Hepatocyte (in vitro differentiated cells): ENCODE measurements around the gene DENND5A. TPM values are rescaled to one million over a fixed set of nuclear protein-coding genes. Genes with fewer than 3 reads are reported as not detected.

Source experiments
- DNase-seq: peaks from one replicate; pipeline ENCODE4 v3.0.0-alpha.2; 2016; ENCODE audit warnings: low spot score
- H2AFZ ChIP-seq: fragments of 200-600 bp; sonication (generic); 2 replicates; pipeline ENCODE4 v1.6.0; 2016; ENCODE audit warnings: antibody characterized with exemption, mild to moderate bottlenecking
- H3K27ac ChIP-seq: fragments of 200-600 bp; sonication (generic); 2 replicates; pipeline ENCODE4 v1.5.1; 2016; ENCODE audit warnings: mild to moderate bottlenecking
- H3K27me3 ChIP-seq: fragments of 200-600 bp; sonication (generic); 2 replicates; pipeline ENCODE4 v1.6.1; 2016
- H3K36me3 ChIP-seq: fragments of 200-600 bp; sonication (generic); replicated peaks from 2 replicates; pipeline ENCODE4 v1.5.1; 2016; ENCODE audit warnings: low read depth; ENCODE audit not compliant: insufficient read depth
- H3K4me1 ChIP-seq: fragments of 200-600 bp; sonication (generic); 2 replicates; pipeline ENCODE4 v1.5.1; 2016; ENCODE audit warnings: mild to moderate bottlenecking, moderate library complexity; ENCODE audit not compliant: insufficient read depth
- H3K4me2 ChIP-seq: fragments of 200-600 bp; sonication (generic); 2 replicates; pipeline ENCODE4 v1.6.0; 2016
- H3K4me3 ChIP-seq: fragments of 200-600 bp; sonication (generic); 2 replicates; pipeline ENCODE4 v1.5.1; 2016; ENCODE audit warnings: mild to moderate bottlenecking
- H3K79me2 ChIP-seq: fragments of 200-600 bp; sonication (generic); 2 replicates; pipeline ENCODE4 v1.6.0; 2017; ENCODE audit warnings: mild to moderate bottlenecking
- H3K9me2 ChIP-seq: fragments of 200-600 bp; sonication (generic); replicated peaks from 2 replicates; pipeline ENCODE4 v1.6.0; 2017; ENCODE audit warnings: mild to moderate bottlenecking; ENCODE audit not compliant: insufficient read depth
- H3K9me3 ChIP-seq: fragments of 200-600 bp; sonication (generic); 2 replicates; pipeline ENCODE4 v1.5.1; 2016; ENCODE audit warnings: low read depth, mild to moderate bottlenecking
- H4K20me1 ChIP-seq: fragments of 200-600 bp; sonication (generic); 2 replicates; pipeline ENCODE4 v1.6.0; 2016; ENCODE audit warnings: mild to moderate bottlenecking; ENCODE audit not compliant: insufficient read depth, poor library complexity, severe bottlenecking
- CTCF ChIP-seq: fragments of 200-600 bp; sonication (generic); IDR thresholded peaks from 2 replicates; pipeline ENCODE4 v1.5.1; 2016; ENCODE audit warnings: antibody characterized with exemption, mild to moderate bottlenecking; ENCODE audit not compliant: poor library complexity
- EZH2 ChIP-seq: fragments of 200-600 bp; sonication (generic); IDR thresholded peaks from 2 replicates; pipeline ENCODE4 v1.6.1; 2016; ENCODE audit warnings: antibody characterized with exemption, mild to moderate bottlenecking, borderline replicate concordance
- EZH2phosphoT487 ChIP-seq: fragments of 200-600 bp; sonication (generic); IDR thresholded peaks from one replicate; pipeline ENCODE4 v1.6.1; 2018; ENCODE audit warnings: antibody characterized with exemption, mild to moderate bottlenecking, low read depth, moderate library complexity; ENCODE audit not compliant: unreplicated experiment, severe bottlenecking
- WGBS: methylation state at CpG from one replicate; pipeline ENCODE4 v1.1.6; 2016; ENCODE audit warnings: low lambda C conversion rate; ENCODE audit errors: missing lambda C conversion rate; 5-methylcytosine and 5-hydroxymethylcytosine counted together
- polyA plus RNA-seq: library from polyadenylated mRNA; unstranded; fragments of >200 nt; fragmentation: Nextera tagmentation; extraction: Ambion mirVana; gene quantifications from 2 replicates; pipeline ENCODE4 v1.2.1, GENCODE V29; 2016
- total RNA-seq: library from RNA; depleted of rRNA; stranded (reverse); fragments of >200 nt; gene quantifications from 2 replicates; pipeline ENCODE4 v1.2.3, GENCODE V29; 2014

DENND5A gene
- total and polyA plus RNA-seq, 2 experiments from 2014 or later = 29.7 to 56.4 TPM

DNA sequence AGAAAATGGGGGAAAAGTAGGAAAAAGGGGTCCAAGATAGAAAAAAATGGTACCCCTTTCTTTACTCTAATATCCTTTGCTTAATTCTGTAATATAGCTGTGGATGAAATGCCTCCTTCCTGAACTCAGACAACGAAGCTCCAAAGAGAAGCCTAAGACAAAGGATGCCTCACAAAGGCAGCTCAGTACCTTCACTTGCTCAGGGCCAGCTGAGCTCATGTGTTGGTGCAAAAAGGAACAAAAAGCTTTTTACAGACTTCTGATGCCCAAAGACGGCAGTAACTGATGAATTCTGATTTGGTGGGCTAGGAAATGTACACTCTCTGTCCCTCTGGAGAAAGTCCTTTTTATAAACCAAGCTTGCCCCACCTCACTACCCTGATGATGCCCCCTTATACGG is 77.5 kb downstream of the DENND5A start:
- DNase-seq = no peak
- Histone ChIP-seq H3K4me2 (no peak overlapping the region), H3K9me2 (no peaks in the 10 kb centered on the region), H2AFZ (no peak overlapping the region), H4K20me1 (no peaks in the 10 kb centered on the region), H3K4me3 (no peak overlapping the region), H3K4me1 (no peaks in the 10 kb centered on the region), H3K27ac (no peak overlapping the region), H3K79me2 (no peaks in the 10 kb centered on the region), H3K27me3 (no peaks in the 10 kb centered on the region), H3K9me3 (no peaks in the 10 kb centered on the region), H3K36me3 (peaks cover 4% of the 10 kb centered on the region)
- WGBS = 99% methylated on average over 3 of the region's 3 CpGs
- no peak for TF ChIP-seq EZH2phosphoT487
- TF ChIP-seq CTCF = no peak

- Histone ChIP-seq H3K27ac (no peak overlapping the region), H3K27me3 (no peaks in the 10 kb centered on the region), H3K79me2 (no peaks in the 10 kb centered on the region), H3K9me3 (no peaks in the 10 kb centered on the region), H3K9me2 (no peaks in the 10 kb centered on the region), H4K20me1 (no peaks in the 10 kb centered on the region), H3K36me3 (peaks cover 4% of the 10 kb centered on the region), H3K4me2 (no peak overlapping the region), H3K4me1 (no peaks in the 10 kb centered on the region), H3K4me3 (no peak overlapping the region), H2AFZ (no peak overlapping the region)
- 72% methylated on average over 2 of the region's 2 CpGs for WGBS
- TF ChIP-seq CTCF (no peak), EZH2 (no peak), EZH2phosphoT487 (no peak)
- DNase-seq = no peak
These were observed 80.6 kb downstream of the DENND5A start for GRCh38 chr11:9184516-9184915.

DNA sequence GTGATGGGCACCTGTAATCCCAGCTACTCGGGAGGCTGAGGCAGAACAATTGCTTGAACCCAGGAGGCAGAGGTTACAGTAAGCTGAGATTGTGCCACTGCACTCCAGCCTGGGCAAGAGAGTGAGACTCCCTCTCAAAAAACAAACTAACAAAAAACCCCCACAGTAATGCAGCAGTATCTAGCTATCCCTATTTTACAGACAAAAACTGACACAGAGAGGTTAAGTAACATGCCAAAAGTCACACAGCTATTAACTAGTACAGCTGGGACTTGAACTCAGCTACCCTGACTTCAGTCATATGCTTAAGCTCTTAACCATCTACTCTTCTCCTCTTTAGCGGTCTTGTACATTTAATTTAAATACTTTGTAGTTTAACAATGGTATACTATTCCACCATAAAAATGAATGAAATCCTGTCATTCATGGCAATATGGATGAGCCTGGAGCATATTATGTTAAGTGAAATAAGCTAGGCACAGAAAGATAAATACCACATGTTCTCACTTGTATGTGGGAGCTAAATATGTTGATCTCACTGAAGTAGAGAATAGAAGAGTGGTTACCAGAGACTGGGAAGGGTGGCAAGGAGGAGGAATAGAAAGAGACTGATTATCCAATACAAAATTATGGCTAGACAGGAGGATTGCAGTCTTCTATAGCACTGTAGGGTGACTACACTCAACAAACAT is 82.8 kb downstream of the DENND5A start:
- H4K20me1 ChIP-seq = no peaks in the 10 kb centered on the region
- no peaks in the 10 kb centered on the region for H3K9me2 ChIP-seq
- no peaks in the 10 kb centered on the region for H3K36me3 ChIP-seq
- no peak for DNase-seq
- H3K4me3 ChIP-seq = no peak overlapping the region
- no peaks in the 10 kb centered on the region for H3K27me3 ChIP-seq
- no peak overlapping the region for H2AFZ ChIP-seq
- TF ChIP-seq EZH2 = no peak
- no peak for TF ChIP-seq EZH2phosphoT487
- no peak for TF ChIP-seq CTCF
- no peaks in the 10 kb centered on the region for H3K79me2 ChIP-seq
- no peaks in the 10 kb centered on the region for H3K4me1 ChIP-seq
- no peak overlapping the region for H3K4me2 ChIP-seq
- 100% methylated on average over 2 of the region's 2 CpGs for WGBS
- H3K9me3 ChIP-seq = no peaks in the 10 kb centered on the region
- no peak overlapping the region for H3K27ac ChIP-seq
